Loucy (cell line): Measurements from ENCODE around the gene CECR2.

Experiments
- EZH2phosphoT487 ChIP-seq: fragments of 200-600 bp; IDR thresholded peaks from 2 replicates; pipeline ENCODE4 v1.6.1; 2018; ENCODE audit warnings: antibody characterized with exemption, mild to moderate bottlenecking, moderate library complexity, borderline replicate concordance
- TF ChIP-seq, protein P1 (sequence below): fragments of 200-600 bp; sonication (generic); conservative IDR thresholded peaks from 2 replicates; pipeline ENCODE4 v1.5.1; 2014; ENCODE audit warnings: mild to moderate bottlenecking, antibody characterized with exemption, low read length

DNA sequence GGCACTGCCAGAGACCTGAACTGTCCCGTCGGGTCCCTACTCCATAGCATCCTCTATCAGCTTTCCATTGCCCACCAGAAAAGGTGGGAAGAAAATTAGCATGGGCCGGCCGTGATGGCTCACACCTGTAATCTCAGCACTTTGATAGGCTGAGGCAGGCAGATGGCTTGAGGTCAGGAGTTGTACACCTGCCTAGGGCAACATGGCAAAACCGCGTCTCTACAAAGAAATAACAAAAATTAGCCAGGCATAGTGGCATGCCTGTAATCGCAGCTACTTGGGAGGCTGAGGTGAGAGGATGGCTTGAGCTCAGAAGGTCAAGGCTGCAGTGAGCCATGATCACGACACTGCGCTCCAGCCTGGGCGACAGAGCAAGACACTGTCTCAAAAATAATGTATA lies 197.5 kb downstream of the CECR2 start:
- TF ChIP-seq EZH2phosphoT487, result no peak
- TF ChIP-seq, protein P1, sequence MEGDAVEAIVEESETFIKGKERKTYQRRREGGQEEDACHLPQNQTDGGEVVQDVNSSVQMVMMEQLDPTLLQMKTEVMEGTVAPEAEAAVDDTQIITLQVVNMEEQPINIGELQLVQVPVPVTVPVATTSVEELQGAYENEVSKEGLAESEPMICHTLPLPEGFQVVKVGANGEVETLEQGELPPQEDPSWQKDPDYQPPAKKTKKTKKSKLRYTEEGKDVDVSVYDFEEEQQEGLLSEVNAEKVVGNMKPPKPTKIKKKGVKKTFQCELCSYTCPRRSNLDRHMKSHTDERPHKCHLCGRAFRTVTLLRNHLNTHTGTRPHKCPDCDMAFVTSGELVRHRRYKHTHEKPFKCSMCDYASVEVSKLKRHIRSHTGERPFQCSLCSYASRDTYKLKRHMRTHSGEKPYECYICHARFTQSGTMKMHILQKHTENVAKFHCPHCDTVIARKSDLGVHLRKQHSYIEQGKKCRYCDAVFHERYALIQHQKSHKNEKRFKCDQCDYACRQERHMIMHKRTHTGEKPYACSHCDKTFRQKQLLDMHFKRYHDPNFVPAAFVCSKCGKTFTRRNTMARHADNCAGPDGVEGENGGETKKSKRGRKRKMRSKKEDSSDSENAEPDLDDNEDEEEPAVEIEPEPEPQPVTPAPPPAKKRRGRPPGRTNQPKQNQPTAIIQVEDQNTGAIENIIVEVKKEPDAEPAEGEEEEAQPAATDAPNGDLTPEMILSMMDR, result no peak
